Epithelial cell of esophagus (primary cell): ENCODE measurements around the gene JAML.

ENCODE experiments used
- DNase-seq: peaks from one replicate; pipeline ENCODE4 v3.0.0; 2010; ENCODE audit warnings: low read depth
- H3K4me3 ChIP-seq: 2 replicates; pipeline ENCODE4 v1.5.1; 2011; ENCODE audit warnings: mild to moderate bottlenecking, low read length, control low read depth
- TF ChIP-seq, protein P1 (sequence below): IDR thresholded peaks from 2 replicates; pipeline ENCODE4 v1.5.1; 2011; ENCODE audit warnings: low read depth, mild to moderate bottlenecking, low read length, control low read depth, inconsistent platforms; ENCODE audit not compliant: insufficient read depth; ENCODE audit errors: missing control alignments

Gene JAML

DNA sequence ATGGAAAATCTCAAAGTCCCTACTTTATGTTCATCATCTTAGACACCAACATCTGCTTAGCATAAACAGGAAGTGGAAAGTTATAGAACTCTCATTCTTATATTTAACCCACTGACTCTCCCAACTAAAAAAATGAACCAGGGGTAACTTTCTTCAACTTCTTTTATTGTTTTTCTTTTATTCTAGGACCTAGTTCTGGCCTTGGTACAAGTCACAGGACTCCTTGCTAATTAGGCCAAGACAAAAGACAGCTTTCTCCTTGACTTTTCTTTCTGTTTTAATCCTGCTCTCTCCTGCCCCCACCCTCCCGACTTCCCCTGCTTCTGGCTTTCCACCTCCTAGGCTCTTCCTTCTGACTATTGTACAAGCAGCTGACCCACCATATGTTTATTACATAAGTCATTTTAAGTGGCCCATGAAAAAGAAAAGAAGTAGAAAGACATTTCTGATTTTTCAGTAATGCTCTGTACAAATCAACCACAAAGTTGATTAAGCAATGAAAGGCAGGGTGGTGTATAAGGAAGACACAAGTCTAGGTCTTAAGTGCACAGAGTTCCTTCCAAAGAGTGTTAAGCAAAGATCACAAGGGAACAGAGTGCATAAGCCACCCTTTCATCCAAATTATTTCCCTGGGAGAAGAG is 18.3 kb downstream of the JAML start:
- DNase-seq: no peak
- H3K4me3 ChIP-seq: no peak overlapping the region

DNA sequence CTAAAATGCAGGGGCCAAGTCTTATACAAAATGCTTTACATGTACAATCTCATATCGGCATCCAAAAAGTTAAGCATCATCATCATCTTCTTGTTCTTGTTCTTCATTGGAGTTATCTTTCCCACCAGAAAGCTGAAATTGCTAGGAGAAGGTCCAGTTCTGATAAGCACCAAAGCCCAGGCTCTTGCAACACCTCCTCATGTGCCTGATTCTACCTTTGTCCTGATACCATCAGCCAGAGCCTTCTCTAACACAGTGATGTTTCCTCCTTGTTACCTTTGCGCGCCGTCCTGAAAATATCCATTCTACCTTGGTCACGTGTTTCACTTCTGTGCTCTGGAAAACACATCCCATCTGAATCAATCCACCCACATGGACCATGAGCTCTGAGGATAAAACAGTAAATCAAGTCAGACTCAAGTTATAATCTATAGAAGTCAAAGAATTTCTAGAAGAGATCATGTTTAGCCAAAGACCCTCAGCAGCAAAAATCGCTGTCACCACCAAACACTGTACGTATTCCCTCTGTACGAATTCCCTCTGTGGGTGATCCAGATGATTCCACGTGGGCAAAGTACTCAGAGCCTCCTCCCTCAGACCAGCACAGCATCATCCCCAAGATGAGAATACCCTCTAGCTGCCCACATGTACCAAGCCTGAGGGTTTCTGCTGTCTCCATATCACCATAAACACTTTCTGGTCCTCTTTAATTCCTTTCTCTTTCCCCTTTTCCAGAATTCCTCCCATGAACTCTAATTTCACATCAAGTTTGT is 19.0 kb downstream of the JAML start:
- DNase-seq: no peak
- TF ChIP-seq, protein P1, sequence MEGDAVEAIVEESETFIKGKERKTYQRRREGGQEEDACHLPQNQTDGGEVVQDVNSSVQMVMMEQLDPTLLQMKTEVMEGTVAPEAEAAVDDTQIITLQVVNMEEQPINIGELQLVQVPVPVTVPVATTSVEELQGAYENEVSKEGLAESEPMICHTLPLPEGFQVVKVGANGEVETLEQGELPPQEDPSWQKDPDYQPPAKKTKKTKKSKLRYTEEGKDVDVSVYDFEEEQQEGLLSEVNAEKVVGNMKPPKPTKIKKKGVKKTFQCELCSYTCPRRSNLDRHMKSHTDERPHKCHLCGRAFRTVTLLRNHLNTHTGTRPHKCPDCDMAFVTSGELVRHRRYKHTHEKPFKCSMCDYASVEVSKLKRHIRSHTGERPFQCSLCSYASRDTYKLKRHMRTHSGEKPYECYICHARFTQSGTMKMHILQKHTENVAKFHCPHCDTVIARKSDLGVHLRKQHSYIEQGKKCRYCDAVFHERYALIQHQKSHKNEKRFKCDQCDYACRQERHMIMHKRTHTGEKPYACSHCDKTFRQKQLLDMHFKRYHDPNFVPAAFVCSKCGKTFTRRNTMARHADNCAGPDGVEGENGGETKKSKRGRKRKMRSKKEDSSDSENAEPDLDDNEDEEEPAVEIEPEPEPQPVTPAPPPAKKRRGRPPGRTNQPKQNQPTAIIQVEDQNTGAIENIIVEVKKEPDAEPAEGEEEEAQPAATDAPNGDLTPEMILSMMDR: no peak
- H3K4me3 ChIP-seq: no peak overlapping the region

More for the DNA sequence above, 18.3 kb downstream of the JAML start:
- TF ChIP-seq, protein P1: no peak

DNA sequence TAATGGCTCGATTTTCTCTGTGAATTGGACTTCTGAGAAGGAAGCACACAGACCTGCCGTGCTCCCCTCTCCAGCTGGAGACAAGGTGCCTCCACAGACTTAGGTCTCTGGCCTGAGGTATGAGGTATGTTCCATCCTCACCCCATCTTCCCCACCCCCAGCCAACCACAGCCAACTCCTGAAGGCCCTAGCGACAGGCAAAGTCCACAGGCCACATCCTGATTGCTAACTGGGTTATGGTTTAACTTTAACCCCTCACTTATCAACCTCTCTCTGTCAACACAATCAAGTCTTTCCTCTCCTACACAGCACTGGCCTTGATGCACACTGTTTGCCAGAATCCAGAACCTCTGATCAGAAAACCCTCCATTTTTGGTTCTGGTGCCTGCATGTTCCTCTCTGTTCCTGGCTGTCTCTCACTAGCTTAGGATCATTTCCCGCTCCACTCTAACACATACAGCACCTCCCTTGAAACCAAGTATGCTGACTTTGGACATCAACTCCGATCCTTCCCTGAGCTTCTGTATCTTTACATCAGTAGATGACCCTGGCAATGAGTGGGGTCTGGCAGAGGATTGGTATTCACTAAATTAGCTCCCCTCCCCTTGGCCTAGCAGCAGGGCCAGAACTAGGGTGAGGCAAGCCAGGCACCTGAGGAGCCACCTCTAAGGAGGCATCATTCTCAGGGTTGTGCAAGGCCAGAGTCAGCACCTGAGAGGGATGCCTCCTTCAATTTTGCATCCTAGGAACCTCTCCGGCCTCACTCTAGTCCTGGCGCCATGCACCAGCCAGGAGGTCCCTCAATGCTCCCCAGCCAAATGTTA is 22.0 kb downstream of the JAML start:
- DNase-seq: no peak
- TF ChIP-seq, protein P1: no peak
- no peak overlapping the region for H3K4me3 ChIP-seq

DNA sequence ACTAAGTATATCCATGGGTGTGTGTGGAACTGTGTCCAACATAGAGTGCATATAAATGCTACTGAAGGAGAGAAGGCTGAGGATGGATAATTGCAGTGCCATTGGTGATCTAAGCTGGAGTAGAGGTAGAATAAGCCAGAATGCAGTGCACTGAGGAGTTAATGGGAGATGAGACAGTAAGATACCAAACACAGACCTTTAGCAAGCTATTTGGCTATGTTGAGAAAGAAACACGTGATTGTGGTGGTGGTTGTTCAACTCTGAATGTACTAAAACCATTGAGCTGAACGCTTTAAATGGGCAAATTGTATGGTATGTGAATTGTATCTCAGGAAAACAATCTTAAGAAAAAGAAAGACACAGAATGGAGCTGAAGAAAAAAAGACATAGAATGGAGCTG is 22.8 kb downstream of the JAML start:
- TF ChIP-seq, protein P1: no peak
- H3K4me3 ChIP-seq: no peak overlapping the region
- no peak for DNase-seq

DNA sequence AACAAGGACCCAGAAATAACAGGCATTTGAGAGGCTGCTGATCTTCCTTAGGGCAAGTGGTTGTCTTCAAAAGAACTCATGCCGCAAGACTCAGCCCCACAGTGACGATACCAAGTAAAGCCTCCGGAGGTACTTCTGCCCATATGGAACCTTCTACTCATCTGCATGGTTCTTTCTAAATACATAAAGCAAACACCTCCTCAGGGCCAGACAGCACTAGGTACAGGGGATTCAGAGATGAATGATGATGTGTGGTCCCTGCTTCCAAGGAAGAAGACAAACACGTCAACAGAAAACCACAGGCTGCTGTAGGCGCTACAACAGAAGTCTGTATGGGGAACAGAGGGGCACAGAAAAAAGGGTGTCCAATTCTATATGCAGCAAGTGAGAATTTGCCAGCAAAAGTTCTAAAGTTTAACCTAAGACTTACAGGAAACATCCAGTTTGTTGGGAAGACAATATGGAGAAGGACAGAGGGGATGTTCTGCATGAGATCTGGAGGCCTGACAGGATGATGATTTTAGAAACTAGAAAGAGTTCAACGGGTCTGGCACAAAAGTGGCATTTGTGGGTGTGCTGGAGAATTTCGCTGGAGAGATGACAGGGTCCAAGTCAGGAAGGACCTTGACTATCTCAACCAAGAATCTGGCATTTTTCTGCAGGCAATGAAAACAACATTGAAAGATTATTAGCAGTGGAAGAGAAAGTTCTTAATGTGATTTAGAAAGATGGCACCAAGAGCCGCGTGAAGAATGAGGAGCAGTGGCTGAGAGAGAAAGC is 23.7 kb downstream of the JAML start:
- no peak overlapping the region for H3K4me3 ChIP-seq
- TF ChIP-seq, protein P1: no peak
- no peak for DNase-seq

DNA sequence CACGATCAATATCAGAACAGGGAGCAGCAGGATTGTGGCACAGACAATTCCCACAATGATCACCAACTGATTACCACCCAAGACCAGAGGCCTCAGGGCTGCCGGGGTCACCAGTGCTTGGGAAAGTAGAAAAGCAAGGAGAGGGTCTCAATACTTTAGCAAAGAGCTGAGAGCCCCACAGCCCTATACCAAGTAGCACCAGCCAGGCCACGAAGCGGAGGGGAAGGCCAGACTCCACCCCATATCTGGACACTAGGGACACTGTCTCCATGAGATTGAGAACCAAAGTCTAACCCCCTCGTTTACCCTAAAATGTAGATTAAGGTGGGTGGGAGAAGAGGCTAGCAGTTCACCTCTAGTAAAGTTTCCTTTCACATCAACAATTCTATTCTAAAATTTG is 24.3 kb downstream of the JAML start:
- no peak for DNase-seq
- TF ChIP-seq, protein P1: no peak
- no peak overlapping the region for H3K4me3 ChIP-seq
